Left colon (tissue), 2 donors: ENCODE data around the gene KHDRBS2. TPM values are rescaled to one million over a fixed set of nuclear protein-coding genes. Genes with fewer than 3 reads are reported as not detected.

ENCODE experiments used
- ATAC-seq: fragments of 200-7000 bp; cut with Tn5 transposase; one replicate; pipeline ENCODE4 v1.9.1; 2020; ENCODE audit warnings: mild to moderate bottlenecking, moderate library complexity
- DNase-seq, 2 donors: peaks; one replicate each; pipeline ENCODE4 v3.0.0-alpha.2; 2020
- intact Hi-C, 2 donors: fragments of 100-400 bp; cut with DNase I in 1 of 2; cut with micrococcal nuclease in 1 of 2; formaldehyde crosslinking; loops; one replicate each; pipeline versions ENCODE4 v1.11.2 to v1.14.0; 2022; cut with DNase I, micrococcal nuclease
- total RNA-seq, 2 donors: library from RNA; stranded (reverse); fragmentation: NEBNext Ultra II Directional; extraction: Animal tissue kit (Norgen Biotek cat#: 25700); gene quantifications; one replicate each; pipeline ENCODE4 v1.2.1, GENCODE V29; 2021
- donor health status: DM: no; HTN: no; CAD: no.
- donor health status: DM: yes; HTN: yes; CAD: no.

The KHDRBS2 gene
- total RNA-seq, 2 donors from 2014 or later, result 0.46 to 1.4 TPM

GRCh38 chr6:61751986-61752385 lies 534.0 kb downstream of the KHDRBS2 start:
- ATAC-seq (no peak), DNase-seq (no peak)
- intact Hi-C loops, result no loop called here

- DNase-seq, result no peak
- no peak for ATAC-seq
- intact Hi-C loops, result no loop called here
Measured at GRCh38 chr6:61745994-61746393, 540.0 kb downstream of the KHDRBS2 start.

- intact Hi-C loops, result no loop called here
- ATAC-seq, result no peak
- DNase-seq, result no peak
Measured at GRCh38 chr6:61711849-61712248, 574.2 kb downstream of the KHDRBS2 start.

- no peak for ATAC-seq
- DNase-seq, result no peak
- intact Hi-C loops, result no loop called here
Measured at GRCh38 chr6:61688165-61688564, 597.9 kb downstream of the KHDRBS2 start.

GRCh38 chr6:61682562-61682961 lies 603.5 kb downstream of the KHDRBS2 start:
- ATAC-seq (no peak), DNase-seq (no peak)
- intact Hi-C loops, result no loop called here

- no peak for DNase-seq
- no peak for ATAC-seq
- intact Hi-C loops, result no loop called here
Measured at GRCh38 chr6:61679625-61680024, 606.4 kb downstream of the KHDRBS2 start.

- no peak for DNase-seq
- no peak for ATAC-seq
- intact Hi-C loops, result no loop called here
Measured at GRCh38 chr6:61675734-61676133, 610.3 kb downstream of the KHDRBS2 start.

- no peak for DNase-seq
- no peak for ATAC-seq
- intact Hi-C loops, result no loop called here
Measured at GRCh38 chr6:61649845-61650244, 636.2 kb downstream of the KHDRBS2 start.

GRCh38 chr6:61640463-61640862 lies 645.6 kb downstream of the KHDRBS2 start:
- no peak for DNase-seq
- no peak for ATAC-seq
- intact Hi-C loops, result no loop called here
